Motor neuron (in vitro differentiated cells): ENCODE results near the gene KRTAP5-1. TPM values are rescaled to one million over a fixed set of nuclear protein-coding genes. Genes with fewer than 3 reads are reported as not detected.

Experiments
- ATAC-seq, 8 experiments: fragments of 200-7000 bp; cut with Tn5 transposase; replicated peaks in 6 of 8; 2 replicates each; pipeline ENCODE4 v1.8.0; 2021; ENCODE audit warnings: mild to moderate bottlenecking in 8 of 8, moderate library complexity in 8 of 8
- H3K27ac ChIP-seq, 2 donors: fragments of 250-450 bp; sonication (Bioruptor Pico); 2 replicates each; pipeline ENCODE4 v1.9.0; 2021; ENCODE audit warnings: antibody characterized with exemption in 2 of 2, mild to moderate bottlenecking in 2 of 2, moderate library complexity in 1 of 2
- H3K4me1 ChIP-seq, 2 donors: fragments of 250-450 bp; sonication (Bioruptor Pico); replicated peaks in 1 of 2; 2 replicates each; pipeline ENCODE4 v1.6.1; 2021; ENCODE audit warnings: antibody characterized with exemption in 2 of 2, mild to moderate bottlenecking in 2 of 2, moderate library complexity in 1 of 2
- H3K4me3 ChIP-seq, 5 donors: fragments of 250-450 bp; sonication (Bioruptor Pico); 2 replicates each; pipeline ENCODE4 v1.9.0; 2021; ENCODE audit warnings: antibody characterized with exemption in 5 of 5, mild to moderate bottlenecking in 5 of 5, moderate library complexity in 4 of 5
- WGBS, 10 experiments: fragments of 450-650 bp; shearing (Covaris generic); methylation state at CpG; one replicate each; pipeline ENCODE4 v1.0.0; 2022; 5-methylcytosine and 5-hydroxymethylcytosine counted together
- in situ Hi-C, 9 experiments: fragments of 400-800 bp; cut with MboI; loops; one replicate each; pipeline ENCODE4 v1.15.0; 2021; ENCODE audit warnings: low sequenced_read_pairs in 9 of 9, low pct_unique_long_range_greater_than_20kb in 2 of 9; ENCODE audit not compliant: unreplicated experiment in 9 of 9
- total RNA-seq, 8 experiments: library from RNA; unstranded; fragments of 300-600 nt; gene quantifications; 2 replicates each; pipeline versions ENCODE4 v1.2.3 to v1.2.4, GENCODE V29; 2022

Gene KRTAP5-1
- total RNA-seq, 8 experiments from 2014 or later, result 0.49 to 3.9 (median 2.6) TPM; not detected in 1

GRCh38 chr11:1560002-1560648 is 25.0 kb downstream of the KRTAP5-1 start:
- WGBS, 10 experiments, result 20 to 100% (median 90%) methylated on average over 1 to 5 of the region's 15 CpGs; no CpG with 5 or more reads in 3 of the 10 experiments
- no peak for ATAC-seq
- no peak overlapping the region for H3K27ac ChIP-seq
- H3K4me3 ChIP-seq, result no peak overlapping the region
- in situ Hi-C loops, result no loop called here
- peaks cover 24 to 32% of the 10 kb centered on the region in 2 donors for H3K4me1 ChIP-seq

- peak in 6 of 8 experiments; percentile 34 to 75 (median 56) for ATAC-seq
- in situ Hi-C loops, result no loop called here
- H3K4me1 ChIP-seq, result peaks cover 16 to 28% of the 10 kb centered on the region in 2 donors
- H3K27ac ChIP-seq, result no peak overlapping the region
- H3K4me3 ChIP-seq, result no peak overlapping the region
- WGBS, 10 experiments, result 0 to 94% (median 75%) methylated on average over 1 to 9 of the region's 29 CpGs; no CpG with 5 or more reads in 4 of the 10 experiments
Observed at GRCh38 chr11:1559111-1559951, 25.8 kb downstream of the KRTAP5-1 start.

GRCh38 chr11:1558775-1559110 is 26.3 kb downstream of the KRTAP5-1 start:
- Histone ChIP-seq H3K27ac (no peak overlapping the region), H3K4me1 (peaks cover 10 to 28% of the 10 kb centered on the region in 2 donors), H3K4me3 (no peak overlapping the region)
- 70% methylated on average over 2 of the region's 12 CpGs; no CpG with 5 or more reads in 9 of the 10 experiments for WGBS, 10 experiments
- ATAC-seq, result no peak
- in situ Hi-C loops, result no loop called here

GRCh38 chr11:1557904-1558774 is 26.9 kb downstream of the KRTAP5-1 start:
- no peak overlapping the region for H3K4me3 ChIP-seq
- ATAC-seq, result peak; percentile 6 to 40 (median 19)

GRCh38 chr11:1557051-1557884 is 27.8 kb downstream of the KRTAP5-1 start:
- ATAC-seq, result no peak
- in situ Hi-C loops, result no loop called here
- WGBS, 10 experiments, result 87 to 100% (median 93%) methylated on average over 2 to 10 of the region's 74 CpGs; no CpG with 5 or more reads in 6 of the 10 experiments
- Histone ChIP-seq H3K4me3 (no peak overlapping the region), H3K4me1 (peaks cover 12 to 31% of the 10 kb centered on the region in 2 donors), H3K27ac (no peak overlapping the region)

More at GRCh38 chr11:1557904-1558774, 26.9 kb downstream of the KRTAP5-1 start:
- Histone ChIP-seq H3K4me1 (peaks cover 8 to 25% of the 10 kb centered on the region in 2 donors), H3K27ac (no peak overlapping the region)
- in situ Hi-C loops, result no loop called here
- WGBS, 10 experiments, result 0% methylated on average over 1 of the region's 29 CpGs; no CpG with 5 or more reads in 9 of the 10 experiments

GRCh38 chr11:1556278-1556902 is 28.7 kb downstream of the KRTAP5-1 start:
- peaks cover 13 to 33% of the 10 kb centered on the region in 2 donors for H3K4me1 ChIP-seq
- 30 to 100% (median 60%) methylated on average over 2 to 14 of the region's 63 CpGs; no CpG with 5 or more reads in 3 of the 10 experiments for WGBS, 10 experiments
- no peak for ATAC-seq
- H3K27ac ChIP-seq, result no peak overlapping the region
- in situ Hi-C loops, result no loop called here
- no peak overlapping the region for H3K4me3 ChIP-seq

DNA sequence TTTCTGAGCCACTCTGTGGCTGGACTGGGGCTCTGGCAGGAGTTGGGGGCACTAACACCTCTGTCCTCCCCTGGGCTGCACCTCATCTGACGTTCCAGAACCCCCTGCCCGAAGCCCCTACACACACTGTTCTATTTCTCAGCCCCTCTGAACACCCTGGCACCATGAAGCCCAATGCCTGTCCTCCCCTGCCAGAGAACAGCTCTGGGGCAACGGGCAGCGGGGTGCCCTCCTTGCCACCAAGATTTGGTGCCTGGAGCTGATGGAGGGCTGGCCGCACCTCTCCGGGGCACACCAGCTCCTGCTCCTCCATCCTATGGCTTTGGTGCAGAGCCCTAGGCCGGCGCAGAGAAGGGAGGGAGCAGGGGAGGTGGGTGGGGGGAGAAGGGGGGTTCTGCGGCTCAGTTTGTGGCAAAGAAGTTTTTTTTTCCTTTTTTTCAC is 29.4 kb downstream of the KRTAP5-1 start:
- ATAC-seq, result no peak
- WGBS, 10 experiments, result no CpG with 5 or more reads among the region's 9 CpGs
- H3K4me3 ChIP-seq, result no peak overlapping the region
- in situ Hi-C loops, result no loop called here
- H3K4me1 ChIP-seq, result peaks cover 13 to 33% of the 10 kb centered on the region in 2 donors
- no peak overlapping the region for H3K27ac ChIP-seq

DNA sequence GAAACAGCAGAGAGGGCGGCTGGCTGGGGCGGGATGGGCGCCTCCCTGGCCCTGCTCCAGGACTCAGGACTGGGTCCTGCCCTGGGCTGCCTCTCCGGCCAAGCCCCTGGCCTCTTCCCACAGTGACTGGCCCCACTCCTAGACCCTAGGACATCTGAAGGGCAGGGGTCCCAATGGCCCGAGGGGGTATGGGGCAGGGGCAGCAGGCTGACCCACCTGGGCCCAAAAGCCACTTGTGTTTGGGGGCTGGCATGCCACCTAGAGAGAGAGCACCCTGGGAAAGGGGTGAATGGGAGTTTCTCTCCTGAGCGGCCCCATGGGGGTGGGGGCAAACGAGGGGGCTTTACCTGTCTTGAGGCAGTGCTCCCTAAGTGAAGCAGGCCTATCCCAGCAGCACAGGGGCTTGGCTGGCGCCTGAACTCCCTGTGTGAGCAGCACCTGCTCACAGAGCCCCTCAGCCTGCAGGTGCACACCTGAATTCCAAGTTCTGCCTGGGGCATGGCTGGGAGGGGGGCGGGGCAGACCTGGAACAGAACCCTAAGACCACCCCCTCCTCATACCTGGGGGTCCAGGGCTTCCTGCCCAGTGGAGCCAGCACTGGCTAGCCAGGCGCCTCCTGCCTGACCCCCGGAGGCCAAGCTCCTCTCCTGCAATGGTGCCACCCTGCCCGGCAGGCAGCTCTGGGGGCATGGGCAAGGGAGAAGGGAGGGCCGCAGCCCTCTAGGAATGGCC is 29.9 kb downstream of the KRTAP5-1 start:
- ATAC-seq, result no peak
- H3K27ac ChIP-seq, result no peak overlapping the region
- 70 to 100% methylated on average over 1 to 2 of the region's 13 CpGs; no CpG with 5 or more reads in 8 of the 10 experiments for WGBS, 10 experiments
- in situ Hi-C loops, result no loop called here
- H3K4me3 ChIP-seq, result no peak overlapping the region
- H3K4me1 ChIP-seq, result peaks cover 13 to 33% of the 10 kb centered on the region in 2 donors

DNA sequence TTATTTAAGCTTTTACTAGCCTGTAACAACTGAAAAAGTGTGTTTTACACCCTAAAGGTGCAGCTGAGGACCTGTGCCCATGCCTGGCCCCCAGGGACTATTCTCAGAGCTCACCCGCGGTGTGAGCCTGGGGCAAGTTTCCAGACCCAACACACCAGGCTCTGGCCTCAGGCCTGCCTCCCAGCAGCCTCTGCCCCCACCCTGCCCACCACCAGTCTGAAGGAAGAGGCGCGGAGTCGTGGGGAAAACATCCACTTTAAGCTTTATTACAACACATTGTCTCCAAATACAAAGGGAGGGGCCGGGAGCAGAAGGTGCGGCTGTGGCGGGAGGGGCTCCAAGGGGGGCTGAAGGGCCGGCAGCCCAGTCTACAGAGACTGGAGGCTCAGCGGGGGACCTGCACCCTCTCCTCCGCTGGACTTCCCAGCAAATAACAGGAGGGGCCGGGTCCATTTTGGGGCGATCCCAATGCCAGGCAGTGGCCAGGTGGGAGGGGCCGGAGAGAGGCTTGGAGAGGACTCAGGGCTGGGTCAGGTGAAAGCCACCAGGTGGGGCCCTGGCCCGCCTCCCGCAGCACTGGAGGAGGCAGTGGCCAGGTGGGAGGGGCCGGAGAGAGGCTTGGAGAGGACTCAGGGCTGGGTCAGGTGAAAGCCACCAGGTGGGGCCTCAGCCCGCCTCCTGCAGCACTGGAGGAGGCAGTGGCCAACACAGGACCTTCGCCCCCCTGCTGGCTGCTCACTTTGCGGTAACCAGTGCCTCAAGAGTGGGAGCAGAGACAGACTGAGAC is 31.1 kb downstream of the KRTAP5-1 start:
- Histone ChIP-seq H3K27ac (no peak overlapping the region), H3K4me3 (no peak overlapping the region), H3K4me1 (peaks cover 16 to 36% of the 10 kb centered on the region in 2 donors)
- ATAC-seq, result no peak
- WGBS, 10 experiments, result 0 to 60% (median 60%) methylated on average over 1 to 2 of the region's 20 CpGs; no CpG with 5 or more reads in 7 of the 10 experiments
- in situ Hi-C loops, result no loop called here

- Histone ChIP-seq H3K27ac (no peak overlapping the region), H3K4me3 (no peak overlapping the region), H3K4me1 (peaks cover 26 to 46% of the 10 kb centered on the region in 2 donors)
- ATAC-seq, result no peak
- 40 to 80% (median 70%) methylated on average over 1 to 3 of the region's 13 CpGs; no CpG with 5 or more reads in 6 of the 10 experiments for WGBS, 10 experiments
- in situ Hi-C loops, result no loop called here
Observed at GRCh38 chr11:1549338-1550330, 35.4 kb downstream of the KRTAP5-1 start.
